ENCODE measurements around the gene ZNF718.
"Not testable (repeated sequence)": the region's sequence is repeated elsewhere in the genome, so short reads cannot be mapped to it uniquely, and the experiment has no call there.

DNA sequence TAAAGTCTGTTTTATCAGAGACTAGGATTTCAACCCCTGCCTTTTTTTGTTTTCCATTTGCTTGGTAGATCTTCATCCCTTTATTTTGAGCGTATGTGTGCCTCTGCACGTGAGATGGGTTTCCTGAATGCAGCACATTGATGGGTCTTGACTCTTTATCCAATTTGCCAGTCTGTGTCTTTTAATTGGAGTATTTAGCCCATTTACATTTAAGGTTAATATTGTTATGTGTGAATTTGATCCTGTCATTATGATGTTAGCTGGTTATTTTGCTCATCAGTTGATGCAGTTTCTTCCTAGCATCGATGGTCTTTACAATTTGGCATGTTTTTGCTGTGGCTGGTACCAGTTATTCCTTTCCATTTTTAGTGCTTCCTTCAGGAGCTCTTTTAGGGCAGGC is 45.3 kb downstream of the ZNF718 start:
- TF ChIP-seq, protein P1, sequence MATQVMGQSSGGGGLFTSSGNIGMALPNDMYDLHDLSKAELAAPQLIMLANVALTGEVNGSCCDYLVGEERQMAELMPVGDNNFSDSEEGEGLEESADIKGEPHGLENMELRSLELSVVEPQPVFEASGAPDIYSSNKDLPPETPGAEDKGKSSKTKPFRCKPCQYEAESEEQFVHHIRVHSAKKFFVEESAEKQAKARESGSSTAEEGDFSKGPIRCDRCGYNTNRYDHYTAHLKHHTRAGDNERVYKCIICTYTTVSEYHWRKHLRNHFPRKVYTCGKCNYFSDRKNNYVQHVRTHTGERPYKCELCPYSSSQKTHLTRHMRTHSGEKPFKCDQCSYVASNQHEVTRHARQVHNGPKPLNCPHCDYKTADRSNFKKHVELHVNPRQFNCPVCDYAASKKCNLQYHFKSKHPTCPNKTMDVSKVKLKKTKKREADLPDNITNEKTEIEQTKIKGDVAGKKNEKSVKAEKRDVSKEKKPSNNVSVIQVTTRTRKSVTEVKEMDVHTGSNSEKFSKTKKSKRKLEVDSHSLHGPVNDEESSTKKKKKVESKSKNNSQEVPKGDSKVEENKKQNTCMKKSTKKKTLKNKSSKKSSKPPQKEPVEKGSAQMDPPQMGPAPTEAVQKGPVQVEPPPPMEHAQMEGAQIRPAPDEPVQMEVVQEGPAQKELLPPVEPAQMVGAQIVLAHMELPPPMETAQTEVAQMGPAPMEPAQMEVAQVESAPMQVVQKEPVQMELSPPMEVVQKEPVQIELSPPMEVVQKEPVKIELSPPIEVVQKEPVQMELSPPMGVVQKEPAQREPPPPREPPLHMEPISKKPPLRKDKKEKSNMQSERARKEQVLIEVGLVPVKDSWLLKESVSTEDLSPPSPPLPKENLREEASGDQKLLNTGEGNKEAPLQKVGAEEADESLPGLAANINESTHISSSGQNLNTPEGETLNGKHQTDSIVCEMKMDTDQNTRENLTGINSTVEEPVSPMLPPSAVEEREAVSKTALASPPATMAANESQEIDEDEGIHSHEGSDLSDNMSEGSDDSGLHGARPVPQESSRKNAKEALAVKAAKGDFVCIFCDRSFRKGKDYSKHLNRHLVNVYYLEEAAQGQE (IDR thresholded peaks at IDR 0.05; ENCODE audit: unreplicated experiment), result not testable (repeated sequence)
- TF ChIP-seq, protein P2, sequence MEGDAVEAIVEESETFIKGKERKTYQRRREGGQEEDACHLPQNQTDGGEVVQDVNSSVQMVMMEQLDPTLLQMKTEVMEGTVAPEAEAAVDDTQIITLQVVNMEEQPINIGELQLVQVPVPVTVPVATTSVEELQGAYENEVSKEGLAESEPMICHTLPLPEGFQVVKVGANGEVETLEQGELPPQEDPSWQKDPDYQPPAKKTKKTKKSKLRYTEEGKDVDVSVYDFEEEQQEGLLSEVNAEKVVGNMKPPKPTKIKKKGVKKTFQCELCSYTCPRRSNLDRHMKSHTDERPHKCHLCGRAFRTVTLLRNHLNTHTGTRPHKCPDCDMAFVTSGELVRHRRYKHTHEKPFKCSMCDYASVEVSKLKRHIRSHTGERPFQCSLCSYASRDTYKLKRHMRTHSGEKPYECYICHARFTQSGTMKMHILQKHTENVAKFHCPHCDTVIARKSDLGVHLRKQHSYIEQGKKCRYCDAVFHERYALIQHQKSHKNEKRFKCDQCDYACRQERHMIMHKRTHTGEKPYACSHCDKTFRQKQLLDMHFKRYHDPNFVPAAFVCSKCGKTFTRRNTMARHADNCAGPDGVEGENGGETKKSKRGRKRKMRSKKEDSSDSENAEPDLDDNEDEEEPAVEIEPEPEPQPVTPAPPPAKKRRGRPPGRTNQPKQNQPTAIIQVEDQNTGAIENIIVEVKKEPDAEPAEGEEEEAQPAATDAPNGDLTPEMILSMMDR (conservative IDR thresholded peaks at IDR 0.05; ENCODE audit: low read depth in 2 of 2), result not testable (repeated sequence)

Data from GM23338 (cell line).